ENCODE measurements around the gene GCHFR. TPM values are rescaled to one million over a fixed set of nuclear protein-coding genes. Genes with fewer than 3 reads are reported as not detected.

Gene GCHFR
- total and polyA plus RNA-seq, 2 donors (not counting 3 experiments of a cell fraction or from before 2014, with no cell fraction given) = 6.3 to 14.2 TPM

DNA sequence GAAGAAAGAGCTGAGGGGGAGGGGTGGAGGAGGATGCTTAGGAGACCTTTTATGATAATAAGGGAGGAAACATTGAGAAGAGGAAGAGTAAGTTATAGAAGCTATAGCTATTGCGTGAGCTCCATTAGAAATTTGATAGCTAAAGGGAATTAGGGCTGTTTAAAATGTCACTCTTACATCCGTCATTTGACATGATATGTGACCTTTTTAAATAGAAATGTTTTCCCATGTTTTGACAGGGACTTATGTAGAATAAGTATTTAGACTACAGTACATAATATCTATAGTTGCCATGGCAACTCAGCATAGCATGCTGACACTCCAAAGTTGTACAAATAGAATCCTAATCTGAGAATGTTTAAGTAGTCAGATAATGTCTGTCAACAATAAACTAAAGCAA, 49.7 kb upstream of the GCHFR start:
- CTCF ChIA-PET = interaction anchor here (0.6 to 1.3 kb wide), 4 partner anchors 9 to 42 kb away, joined by 3 read pairs; no protein-coding TSS in a partner anchor
- Histone ChIP-seq H3K4me3 (replicated peaks in 1 of 3; ENCODE audit: insufficient read depth in 1 of 3, low read depth in 1 of 3, low read length in 3 of 3) (no peak overlapping the region), H2AFZ (ENCODE audit: low read depth, low read length) (no peak overlapping the region), H3K36me3 (ENCODE audit: control insufficient read depth in 2 of 2, extremely low read depth in 1 of 2, insufficient read depth in 2 of 2, low read length in 2 of 2) (peaks cover 0 to 19% of the 10 kb centered on the region in 2 experiments), H3K27ac (ENCODE audit: insufficient read depth, low read depth, low read length) (no peak overlapping the region), H3K27me3 (ENCODE audit: control insufficient read depth in 2 of 2, insufficient read depth in 2 of 2, low read length in 2 of 2) (no peaks in the 10 kb centered on the region), H4K20me1 (replicated peaks; ENCODE audit: control insufficient read depth, extremely low read depth, insufficient read depth, low read length) (no peaks in the 10 kb centered on the region), H3K9me3 (replicated peaks; ENCODE audit: control insufficient read depth, insufficient read depth, low read length) (no peaks in the 10 kb centered on the region), H3K4me2 (ENCODE audit: insufficient read depth, low read length) (no peak overlapping the region), H3K9ac (replicated peaks; ENCODE audit: extremely low read depth, insufficient read depth, low read length) (no peak overlapping the region), H3K9me1 (replicated peaks; ENCODE audit: control insufficient read depth, extremely low read depth, insufficient read depth, low read length) (no peaks in the 10 kb centered on the region), H3K4me1 (ENCODE audit: control insufficient read depth, extremely low read depth, insufficient read depth, low read length) (no peaks in the 10 kb centered on the region), H3K79me2 (ENCODE audit: control insufficient read depth, insufficient read depth, low read length) (no peaks in the 10 kb centered on the region)
- FAIRE-seq = no peak
- no TSS peak for BruUV-seq (replicated peaks)
- DNase-seq (ENCODE audit: low read depth, low spot score) = no peak
- intact Hi-C loops (cut with micrococcal nuclease) (no loop called here), dilution Hi-C loops (cut with MboI; ENCODE audit: extremely low pct_ligation_motif_present, low sequenced_read_pairs) (no loop called here)
- TF ChIP-seq FOS (IDR thresholded peaks at IDR 0.05; ENCODE audit: borderline replicate concordance, insufficient read depth, low read length) = no peak
- TF ChIP-seq EZH2 (IDR thresholded peaks at IDR 0.05; ENCODE audit: borderline replicate concordance, low read depth, low read length, severe bottlenecking) = no peak
- no peak for TF ChIP-seq MYC (IDR thresholded peaks at IDR 0.05; ENCODE audit: low read depth, low read length)
- no peak for TF ChIP-seq GATA2 (IDR thresholded peaks at IDR 0.05; ENCODE audit: insufficient read depth, insufficient read length, low read depth, low read length)
- no peak for TF ChIP-seq JUN (IDR thresholded peaks at IDR 0.05; ENCODE audit: borderline replicate concordance, insufficient read depth, insufficient read length, low read depth)
- TF ChIP-seq, protein P1, sequence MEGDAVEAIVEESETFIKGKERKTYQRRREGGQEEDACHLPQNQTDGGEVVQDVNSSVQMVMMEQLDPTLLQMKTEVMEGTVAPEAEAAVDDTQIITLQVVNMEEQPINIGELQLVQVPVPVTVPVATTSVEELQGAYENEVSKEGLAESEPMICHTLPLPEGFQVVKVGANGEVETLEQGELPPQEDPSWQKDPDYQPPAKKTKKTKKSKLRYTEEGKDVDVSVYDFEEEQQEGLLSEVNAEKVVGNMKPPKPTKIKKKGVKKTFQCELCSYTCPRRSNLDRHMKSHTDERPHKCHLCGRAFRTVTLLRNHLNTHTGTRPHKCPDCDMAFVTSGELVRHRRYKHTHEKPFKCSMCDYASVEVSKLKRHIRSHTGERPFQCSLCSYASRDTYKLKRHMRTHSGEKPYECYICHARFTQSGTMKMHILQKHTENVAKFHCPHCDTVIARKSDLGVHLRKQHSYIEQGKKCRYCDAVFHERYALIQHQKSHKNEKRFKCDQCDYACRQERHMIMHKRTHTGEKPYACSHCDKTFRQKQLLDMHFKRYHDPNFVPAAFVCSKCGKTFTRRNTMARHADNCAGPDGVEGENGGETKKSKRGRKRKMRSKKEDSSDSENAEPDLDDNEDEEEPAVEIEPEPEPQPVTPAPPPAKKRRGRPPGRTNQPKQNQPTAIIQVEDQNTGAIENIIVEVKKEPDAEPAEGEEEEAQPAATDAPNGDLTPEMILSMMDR (IDR thresholded peaks at IDR 0.05; ENCODE audit: extremely low read depth in 1 of 2, insufficient read depth in 1 of 2, low read depth in 1 of 2, low read length in 2 of 2) = no peak
- TF ChIP-seq POLR2A (IDR thresholded peaks at IDR 0.05; ENCODE audit: low read depth, low read length) = no peak
- TF ChIP-seq, protein P2, sequence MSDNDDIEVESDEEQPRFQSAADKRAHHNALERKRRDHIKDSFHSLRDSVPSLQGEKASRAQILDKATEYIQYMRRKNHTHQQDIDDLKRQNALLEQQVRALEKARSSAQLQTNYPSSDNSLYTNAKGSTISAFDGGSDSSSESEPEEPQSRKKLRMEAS (IDR thresholded peaks at IDR 0.05; ENCODE audit: insufficient read depth, insufficient read length) = no peak
- no peak for TF ChIP-seq POLR2AphosphoS5 (IDR thresholded peaks at IDR 0.05; ENCODE audit: insufficient read depth, low read depth, low read length)
- POLR2A ChIA-PET = no interaction called here
